ENCODE results near the gene CXCR3.
"Not testable (repeated sequence)": the region's sequence is repeated elsewhere in the genome, so short reads cannot be mapped to it uniquely, and the experiment has no call there.

The CXCR3 gene

DNA sequence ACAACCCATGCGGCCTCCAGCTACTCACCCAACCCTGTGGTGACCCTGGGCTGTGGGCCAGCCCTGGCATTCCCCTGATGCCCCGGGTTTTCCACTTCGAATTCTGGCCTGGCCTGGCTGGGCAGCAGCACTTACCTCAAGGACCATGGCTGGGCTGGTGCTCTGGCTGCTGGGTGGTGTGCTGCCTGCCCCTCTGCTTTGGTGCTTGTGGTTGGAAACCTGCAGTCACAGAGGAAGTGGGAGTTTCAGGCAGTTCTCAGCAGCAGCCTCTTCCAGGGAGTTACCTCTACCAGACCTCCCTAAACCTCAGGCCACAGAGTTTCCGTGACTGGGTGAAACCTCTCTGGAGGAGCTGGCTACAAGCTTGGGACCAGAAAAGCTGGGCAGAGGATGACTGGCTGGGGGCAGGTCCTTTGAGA is at the start of gene CXCR3:
TSS of gene CXCR3 (minus strand) at position 209 of the 419 bp plus-strand sequence. CDS start at position 147, 62 bp downstream.
- peak; percentile 68 for DNase-seq (ENCODE audit: low read depth in 2 of 2)

DNA sequence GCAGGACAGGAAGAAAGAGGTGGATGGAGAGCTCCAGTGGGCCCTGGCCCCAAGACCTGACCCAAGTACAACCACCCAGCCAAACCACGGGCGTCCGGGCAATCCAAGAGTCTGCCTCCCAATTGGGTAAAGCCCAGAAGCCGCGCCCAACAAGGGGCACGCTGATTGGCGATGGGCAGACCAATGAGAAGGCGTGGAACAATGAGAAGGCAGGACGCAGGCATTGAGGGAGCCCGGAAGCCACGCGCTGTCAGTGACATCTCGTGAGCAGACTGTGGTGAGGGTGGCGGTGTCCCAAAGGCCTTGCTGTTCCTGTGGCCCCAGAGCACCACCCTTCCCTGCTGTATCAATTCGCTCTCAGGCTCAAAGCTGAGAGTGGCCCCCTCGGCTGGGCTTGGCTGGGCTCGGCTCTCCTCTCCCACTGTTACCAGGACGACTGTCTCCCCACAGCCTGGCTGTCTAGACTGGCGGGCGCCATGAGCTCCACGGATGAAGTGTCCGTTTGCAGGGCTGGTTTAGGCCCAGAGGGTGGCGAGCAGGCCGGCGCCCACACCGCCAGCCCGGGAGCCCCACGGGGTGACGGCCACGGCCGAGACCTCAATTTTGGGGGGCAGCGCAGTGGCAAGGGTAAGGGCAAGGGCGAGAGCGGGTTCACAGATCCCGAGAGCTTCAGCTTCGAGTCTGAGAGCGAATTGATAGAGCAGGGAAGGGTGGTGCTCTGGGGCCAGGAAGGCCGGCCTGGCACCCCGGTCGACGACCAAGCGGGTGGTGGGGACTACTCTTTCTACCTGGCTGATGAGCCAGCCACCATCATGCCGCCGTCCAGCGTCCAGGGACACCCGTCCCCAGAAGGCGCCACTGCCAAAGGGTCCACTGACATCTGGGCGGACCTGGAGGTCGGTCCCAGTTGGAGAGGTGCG is 49.3 kb upstream of the CXCR3 start, which contains the start of gene LOC101059915:
TSS of gene LOC101059915 (plus strand) at position 219 of the 920 bp plus-strand sequence.
- no peak for DNase-seq (ENCODE audit: low read depth in 2 of 2)

- no peak for DNase-seq (ENCODE audit: low read depth in 2 of 2)
These were observed 48.2 kb upstream of the CXCR3 start for GRCh38 chrX:71666240-71667223.

DNA sequence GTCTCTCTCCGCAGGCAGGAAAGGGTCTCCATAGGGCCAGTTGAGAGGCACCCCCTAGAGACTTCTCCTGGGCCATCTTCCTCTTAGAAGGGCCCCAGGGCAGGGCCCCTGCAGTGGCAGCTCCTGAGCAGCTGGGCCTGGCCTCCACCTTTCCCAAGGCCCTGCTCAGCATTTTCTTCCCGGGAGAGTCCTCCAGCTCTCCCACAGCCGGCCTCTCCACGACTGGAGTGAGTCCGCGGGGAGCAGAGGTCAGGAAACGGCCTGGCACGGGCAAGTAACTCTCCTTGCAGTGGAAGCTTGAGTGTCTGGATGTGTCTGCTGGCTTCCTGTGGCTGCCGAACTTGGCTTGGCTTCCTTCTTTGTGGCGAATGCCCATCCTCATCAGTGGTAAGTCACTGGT is 47.4 kb upstream of the CXCR3 start:
- no peak for DNase-seq (ENCODE audit: low read depth in 2 of 2)

DNA sequence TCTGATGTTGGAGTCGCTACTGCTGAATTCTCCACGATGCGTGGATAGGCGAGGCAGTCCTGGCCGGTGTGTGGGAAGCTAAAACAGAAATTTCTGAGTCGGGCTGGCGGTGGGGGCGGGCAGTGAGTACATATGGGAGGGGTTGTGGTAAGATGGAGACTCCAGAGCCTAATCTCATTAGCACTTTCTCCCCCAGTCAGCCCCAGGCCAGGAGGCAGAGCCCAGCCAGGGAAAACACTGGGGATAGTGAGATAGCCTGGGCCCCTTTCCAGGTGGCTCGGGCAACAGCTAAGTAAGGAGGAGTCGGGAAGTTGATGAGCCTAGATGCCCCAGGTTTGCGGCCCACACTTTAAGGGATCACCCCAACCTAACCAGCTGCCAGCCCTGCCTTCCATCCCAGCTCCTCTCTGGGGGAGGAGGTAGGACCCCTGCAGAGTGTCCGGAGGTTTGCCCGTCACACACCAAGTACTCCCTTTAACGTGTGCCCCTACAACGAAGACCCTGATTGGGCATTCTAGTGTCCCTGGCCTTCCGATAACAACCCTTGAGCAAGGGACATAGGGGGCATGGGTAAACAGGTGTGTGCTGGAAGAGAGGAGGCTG is 46.7 kb upstream of the CXCR3 start:
- no peak for DNase-seq (ENCODE audit: low read depth in 2 of 2)

DNA sequence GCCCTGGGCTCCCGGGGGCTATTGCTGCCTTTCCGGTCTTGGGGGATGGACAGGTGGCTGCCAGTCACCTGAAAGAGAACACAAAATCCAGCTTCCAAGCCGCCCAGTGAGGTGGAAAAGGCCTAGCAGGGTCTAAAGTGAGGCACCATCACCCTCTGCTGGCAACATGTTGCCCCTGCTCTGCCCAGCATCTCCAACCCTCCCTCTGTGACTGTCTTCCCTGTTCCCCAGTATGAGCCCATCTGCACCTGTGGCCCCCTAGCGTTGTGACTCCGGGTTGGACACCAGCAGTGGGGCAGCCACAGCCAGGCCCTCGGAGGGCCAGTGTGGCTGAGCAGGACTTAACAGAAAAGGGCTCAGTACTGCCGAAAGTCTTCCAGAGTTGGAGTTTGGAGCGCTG is 45.9 kb upstream of the CXCR3 start:
- DNase-seq (ENCODE audit: low read depth in 2 of 2) = not testable (repeated sequence)

GRCh38 chrX:71663238-71663637 is 44.9 kb upstream of the CXCR3 start:
- peak; percentile 52 to 53 for DNase-seq (ENCODE audit: low read depth in 2 of 2)

DNA sequence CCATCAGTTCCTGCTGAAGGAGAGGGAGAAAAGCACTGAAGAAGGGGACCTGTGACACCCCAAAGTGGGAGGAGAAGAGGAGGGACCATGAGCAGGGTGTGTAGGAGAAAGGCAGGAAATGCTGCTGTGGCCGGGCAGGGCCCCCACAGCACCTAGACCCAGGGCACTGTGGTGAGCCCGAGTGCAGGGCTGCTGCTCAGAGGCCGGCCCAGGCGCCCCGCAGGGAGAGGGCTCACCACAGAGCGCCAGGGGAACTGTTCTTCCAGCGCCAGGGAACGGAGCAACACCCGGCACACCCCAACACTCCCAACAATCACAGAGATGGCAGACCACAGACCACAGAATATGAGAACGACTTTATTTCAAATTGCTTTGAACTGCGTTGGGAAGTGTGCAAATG is 44.3 kb upstream of the CXCR3 start:
- DNase-seq (ENCODE audit: low read depth in 2 of 2) = not testable (repeated sequence)

DNA sequence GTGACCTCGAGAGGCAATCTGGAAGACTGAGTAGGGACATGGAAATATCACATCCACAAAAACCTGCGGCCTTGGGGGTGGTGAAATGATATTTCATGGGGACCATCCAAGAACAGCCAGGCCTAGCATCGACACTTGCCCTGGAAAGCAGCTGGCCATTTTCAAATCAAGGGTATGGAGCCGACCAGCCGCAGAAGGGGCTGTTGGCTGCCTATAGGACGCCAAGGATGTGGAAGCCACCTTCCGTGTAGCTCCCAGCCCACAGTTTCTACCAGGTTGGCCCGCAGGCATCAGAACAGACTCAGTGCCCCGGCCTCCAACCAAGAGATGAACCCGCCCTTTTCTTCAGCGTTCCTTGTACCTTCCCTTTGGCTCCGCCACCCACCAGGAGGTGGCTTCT is 43.6 kb upstream of the CXCR3 start:
- no peak for DNase-seq (ENCODE audit: low read depth in 2 of 2)

- no peak for DNase-seq (ENCODE audit: low read depth in 2 of 2)
These were observed 42.5 kb upstream of the CXCR3 start for GRCh38 chrX:71660562-71661416.

DNA sequence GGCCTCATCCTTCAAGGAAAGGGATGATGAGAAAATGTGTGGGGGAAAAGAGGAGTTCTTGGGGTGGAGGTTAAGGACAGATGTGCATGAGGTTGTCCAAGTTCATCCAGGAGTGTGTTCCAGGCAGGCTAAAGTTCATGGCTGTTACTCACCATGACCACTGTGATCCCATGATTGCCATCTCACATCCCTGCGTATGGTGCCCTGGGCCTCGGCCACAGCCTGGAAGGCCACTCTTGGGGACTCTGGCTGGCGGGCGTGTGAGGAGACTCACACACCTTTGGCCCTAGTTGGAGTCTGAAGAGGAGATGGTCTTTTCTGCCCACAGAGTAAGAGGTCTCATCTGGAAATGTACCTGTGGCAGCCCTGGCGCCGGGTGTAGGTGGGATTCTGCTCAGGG is 41.6 kb upstream of the CXCR3 start:
- DNase-seq (ENCODE audit: low read depth in 2 of 2) = no peak

DNA sequence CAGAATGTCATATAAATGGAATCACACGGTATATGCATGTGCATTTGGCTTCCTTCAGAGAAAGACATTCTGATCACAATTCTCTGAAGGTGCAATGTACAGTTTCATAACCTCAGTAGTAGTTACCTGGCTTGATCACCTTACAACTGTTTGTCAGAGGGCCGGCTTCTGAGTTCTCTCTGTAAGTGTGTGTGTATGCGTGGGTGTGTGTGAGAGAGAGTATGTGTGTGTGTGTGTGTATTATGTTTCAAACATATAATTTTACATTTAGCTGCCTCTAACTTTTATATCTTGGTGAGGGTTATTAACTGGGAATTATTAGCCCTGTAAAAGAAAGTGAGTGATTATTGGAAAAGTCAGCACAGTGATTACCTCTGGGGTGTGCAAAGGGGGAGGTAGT is 41.0 kb upstream of the CXCR3 start:
- DNase-seq (ENCODE audit: low read depth in 2 of 2) = no peak

- no peak for DNase-seq (ENCODE audit: low read depth in 2 of 2)
These were observed 39.0 kb upstream of the CXCR3 start for GRCh38 chrX:71657267-71657666.

- DNase-seq (ENCODE audit: low read depth in 2 of 2) = no peak
These were observed 35.0 kb upstream of the CXCR3 start for GRCh38 chrX:71653344-71653743.

DNA sequence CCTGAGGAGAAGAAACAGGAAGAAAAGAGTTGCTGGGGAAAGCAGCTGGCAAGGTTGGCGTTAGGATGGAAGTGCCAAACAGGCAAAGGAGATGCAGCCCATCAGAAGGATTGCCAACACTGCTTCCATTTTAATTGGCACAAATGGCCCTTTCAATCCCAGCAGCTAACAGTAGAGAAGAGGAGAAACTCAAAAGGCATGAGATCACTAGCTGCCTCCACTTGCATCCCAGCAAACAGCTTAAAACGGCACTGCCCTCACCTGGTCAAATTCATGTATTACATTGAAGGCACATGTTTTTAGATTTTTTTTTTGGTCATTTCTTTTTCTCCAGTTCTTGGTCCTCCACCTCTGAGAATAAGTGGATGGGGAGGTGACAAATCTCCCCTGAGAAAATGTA is 34.1 kb upstream of the CXCR3 start:
- DNase-seq (ENCODE audit: low read depth in 2 of 2) = peak in 1 of 2 donors; percentile 19

GRCh38 chrX:71650333-71650969 is 32.1 kb upstream of the CXCR3 start:
- no peak for DNase-seq (ENCODE audit: low read depth in 2 of 2)

DNA sequence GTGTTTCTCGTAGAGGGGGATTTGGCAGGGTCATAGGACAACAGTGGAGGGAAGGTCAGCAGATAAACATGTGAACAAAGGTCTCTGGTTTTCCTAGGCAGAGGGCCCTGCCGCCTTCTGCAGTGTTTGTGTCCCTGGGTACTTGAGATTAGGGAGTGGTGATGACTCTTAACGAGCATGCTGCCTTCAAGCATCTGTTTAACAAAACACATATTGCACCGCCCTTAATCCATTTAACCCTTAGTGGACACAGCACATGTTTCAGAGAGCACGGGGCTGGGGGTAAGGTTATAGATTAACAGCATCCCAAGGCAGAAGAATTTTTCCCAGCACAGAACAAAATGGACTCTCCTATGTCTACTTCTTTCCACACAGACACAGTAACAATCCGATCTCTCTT is 26.1 kb upstream of the CXCR3 start:
- DNase-seq (ENCODE audit: low read depth in 2 of 2) = not testable (repeated sequence)

GRCh38 chrX:71640002-71640401 is 21.7 kb upstream of the CXCR3 start:
- DNase-seq (ENCODE audit: low read depth in 2 of 2) = no peak

- no peak for DNase-seq (ENCODE audit: low read depth in 2 of 2)
These were observed 20.1 kb upstream of the CXCR3 start for GRCh38 chrX:71638409-71638808.

- no peak for DNase-seq (ENCODE audit: low read depth in 2 of 2)
These were observed 19.5 kb upstream of the CXCR3 start for GRCh38 chrX:71637848-71638247.
